ENCODE measurements around the gene ZNF512. TPM values are rescaled to one million over a fixed set of nuclear protein-coding genes. Genes with fewer than 3 reads are reported as not detected.

The ZNF512 gene
- total RNA-seq, 1 experiment from 2014 or later: 34.2 TPM

- no peak for ATAC-seq
- no peaks in the 10 kb centered on the region for H3K27me3 Mint-ChIP-seq (ENCODE audit: low read depth)
- no peak for TF ChIP-seq IRF1 (CRISPR knock-in tag; IDR thresholded peaks at IDR 0.05)
- no peak for TF ChIP-seq HMGA2 (CRISPR knock-in tag; IDR thresholded peaks at IDR 0.05)
- TF ChIP-seq STAT6 (CRISPR knock-in tag; conservative IDR thresholded peaks at IDR 0.05; ENCODE audit: low read depth): no peak
- TF ChIP-seq, protein P1, sequence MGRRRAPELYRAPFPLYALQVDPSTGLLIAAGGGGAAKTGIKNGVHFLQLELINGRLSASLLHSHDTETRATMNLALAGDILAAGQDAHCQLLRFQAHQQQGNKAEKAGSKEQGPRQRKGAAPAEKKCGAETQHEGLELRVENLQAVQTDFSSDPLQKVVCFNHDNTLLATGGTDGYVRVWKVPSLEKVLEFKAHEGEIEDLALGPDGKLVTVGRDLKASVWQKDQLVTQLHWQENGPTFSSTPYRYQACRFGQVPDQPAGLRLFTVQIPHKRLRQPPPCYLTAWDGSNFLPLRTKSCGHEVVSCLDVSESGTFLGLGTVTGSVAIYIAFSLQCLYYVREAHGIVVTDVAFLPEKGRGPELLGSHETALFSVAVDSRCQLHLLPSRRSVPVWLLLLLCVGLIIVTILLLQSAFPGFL (CRISPR knock-in tag; IDR thresholded peaks at IDR 0.05; ENCODE audit: borderline replicate concordance): no peak
- no peak for TF ChIP-seq PRRX2 (CRISPR knock-in tag; IDR thresholded peaks at IDR 0.05)
- no peak for TF ChIP-seq CREM (CRISPR knock-in tag; IDR thresholded peaks at IDR 0.05)
- TF ChIP-seq, protein P2, sequence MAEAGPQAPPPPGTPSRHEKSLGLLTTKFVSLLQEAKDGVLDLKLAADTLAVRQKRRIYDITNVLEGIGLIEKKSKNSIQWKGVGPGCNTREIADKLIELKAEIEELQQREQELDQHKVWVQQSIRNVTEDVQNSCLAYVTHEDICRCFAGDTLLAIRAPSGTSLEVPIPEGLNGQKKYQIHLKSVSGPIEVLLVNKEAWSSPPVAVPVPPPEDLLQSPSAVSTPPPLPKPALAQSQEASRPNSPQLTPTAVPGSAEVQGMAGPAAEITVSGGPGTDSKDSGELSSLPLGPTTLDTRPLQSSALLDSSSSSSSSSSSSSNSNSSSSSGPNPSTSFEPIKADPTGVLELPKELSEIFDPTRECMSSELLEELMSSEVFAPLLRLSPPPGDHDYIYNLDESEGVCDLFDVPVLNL (CRISPR knock-in tag; IDR thresholded peaks at IDR 0.05; ENCODE audit: borderline replicate concordance, low read depth): no peak
- TF ChIP-seq TCF7 (CRISPR knock-in tag; IDR thresholded peaks at IDR 0.05; ENCODE audit: low read depth): no peak
- TF ChIP-seq, protein P3, sequence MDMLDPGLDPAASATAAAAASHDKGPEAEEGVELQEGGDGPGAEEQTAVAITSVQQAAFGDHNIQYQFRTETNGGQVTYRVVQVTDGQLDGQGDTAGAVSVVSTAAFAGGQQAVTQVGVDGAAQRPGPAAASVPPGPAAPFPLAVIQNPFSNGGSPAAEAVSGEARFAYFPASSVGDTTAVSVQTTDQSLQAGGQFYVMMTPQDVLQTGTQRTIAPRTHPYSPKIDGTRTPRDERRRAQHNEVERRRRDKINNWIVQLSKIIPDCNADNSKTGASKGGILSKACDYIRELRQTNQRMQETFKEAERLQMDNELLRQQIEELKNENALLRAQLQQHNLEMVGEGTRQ (CRISPR knock-in tag; IDR thresholded peaks at IDR 0.05): no peak
- no peak for TF ChIP-seq EMX1 (CRISPR knock-in tag; IDR thresholded peaks at IDR 0.05)
- no peak for TF ChIP-seq ZNF671 (CRISPR knock-in tag; IDR thresholded peaks at IDR 0.05)
- no peak for TF ChIP-seq SOX15 (CRISPR knock-in tag; IDR thresholded peaks at IDR 0.05)
- TF ChIP-seq, protein P4, sequence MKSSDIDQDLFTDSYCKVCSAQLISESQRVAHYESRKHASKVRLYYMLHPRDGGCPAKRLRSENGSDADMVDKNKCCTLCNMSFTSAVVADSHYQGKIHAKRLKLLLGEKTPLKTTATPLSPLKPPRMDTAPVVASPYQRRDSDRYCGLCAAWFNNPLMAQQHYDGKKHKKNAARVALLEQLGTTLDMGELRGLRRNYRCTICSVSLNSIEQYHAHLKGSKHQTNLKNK (CRISPR knock-in tag; IDR thresholded peaks at IDR 0.05): no peak
- no peak for TF ChIP-seq ESRRA (CRISPR knock-in tag; IDR thresholded peaks at IDR 0.05; ENCODE audit: borderline replicate concordance)
- TF ChIP-seq CBFB (CRISPR knock-in tag; IDR thresholded peaks at IDR 0.05; ENCODE audit: low read depth): no peak
- TF ChIP-seq TP53 (CRISPR knock-in tag; IDR thresholded peaks at IDR 0.05): no peak
- TF ChIP-seq, protein P5, sequence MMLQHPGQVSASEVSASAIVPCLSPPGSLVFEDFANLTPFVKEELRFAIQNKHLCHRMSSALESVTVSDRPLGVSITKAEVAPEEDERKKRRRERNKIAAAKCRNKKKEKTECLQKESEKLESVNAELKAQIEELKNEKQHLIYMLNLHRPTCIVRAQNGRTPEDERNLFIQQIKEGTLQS (CRISPR knock-in tag; conservative IDR thresholded peaks at IDR 0.05): no peak
- TF ChIP-seq, protein P6, sequence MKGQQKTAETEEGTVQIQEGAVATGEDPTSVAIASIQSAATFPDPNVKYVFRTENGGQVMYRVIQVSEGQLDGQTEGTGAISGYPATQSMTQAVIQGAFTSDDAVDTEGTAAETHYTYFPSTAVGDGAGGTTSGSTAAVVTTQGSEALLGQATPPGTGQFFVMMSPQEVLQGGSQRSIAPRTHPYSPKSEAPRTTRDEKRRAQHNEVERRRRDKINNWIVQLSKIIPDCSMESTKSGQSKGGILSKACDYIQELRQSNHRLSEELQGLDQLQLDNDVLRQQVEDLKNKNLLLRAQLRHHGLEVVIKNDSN (CRISPR knock-in tag; IDR thresholded peaks at IDR 0.05): no peak
- no peak for TF ChIP-seq ZNF512 (CRISPR knock-in tag; IDR thresholded peaks at IDR 0.05; ENCODE audit: borderline replicate concordance)
- H3K4me3 Mint-ChIP-seq: no peak overlapping the region
- no peaks in the 10 kb centered on the region for H3K4me1 Mint-ChIP-seq
- ChIA-PET POLR2A (no interaction called here), CTCF (no interaction called here)
- no peaks in the 10 kb centered on the region for H3K9me3 Mint-ChIP-seq
- H3K27ac Mint-ChIP-seq: peak overlapping the region; percentile 56; the same call in 1 of the 2 replicates
- DNase-seq (ENCODE audit: low spot score): no peak
- peaks cover 36% of the 10 kb centered on the region for H3K36me3 Mint-ChIP-seq
Observed at GRCh38 chr2:27647737-27648136, 64.9 kb downstream of the ZNF512 start.

Measured in WTC11 (cell line).